SH-SY5Y (cell line): ENCODE results near the gene PGM1.

Experiments used
- GATA2 ChIP-seq: IDR thresholded peaks from 2 replicates; pipeline ENCODE4 v1.6.1; 2011; ENCODE audit warnings: mild to moderate bottlenecking, low read depth, low read length
- GATA3 ChIP-seq: IDR thresholded peaks from 2 replicates; pipeline ENCODE4 v1.6.1; 2011; ENCODE audit warnings: low read depth, mild to moderate bottlenecking, low read length, moderate library complexity

The PGM1 gene

GRCh38 chr1:63593303-63593885 lies at the start of gene PGM1:
Gene PGM1, plus strand, starts transcription at chr1:63593411. Its CDS starts 78 bp downstream, at chr1:63593489.
- TF ChIP-seq GATA3 = no peak
- no peak for TF ChIP-seq GATA2

GRCh38 chr1:63545780-63546179 lies 47.4 kb upstream of the PGM1 start:
- TF ChIP-seq GATA3 = no peak
- TF ChIP-seq GATA2 = no peak

- TF ChIP-seq GATA3 = no peak
- TF ChIP-seq GATA2 = no peak
Observed at GRCh38 chr1:63547621-63548294, 45.5 kb upstream of the PGM1 start.

- TF ChIP-seq GATA3 (no peak), GATA2 (no peak)
Observed at GRCh38 chr1:63548303-63548702, 44.9 kb upstream of the PGM1 start.

- TF ChIP-seq GATA3 (no peak), GATA2 (no peak)
Observed at GRCh38 chr1:63548877-63549276, 44.3 kb upstream of the PGM1 start.

- TF ChIP-seq GATA2 (no peak), GATA3 (no peak)
Observed at GRCh38 chr1:63555480-63555879, 37.7 kb upstream of the PGM1 start.

- no peak for TF ChIP-seq GATA2
- TF ChIP-seq GATA3 = no peak
Observed at GRCh38 chr1:63557365-63557987, 35.7 kb upstream of the PGM1 start.

- TF ChIP-seq GATA2 (no peak), GATA3 (no peak)
Observed at GRCh38 chr1:63559357-63559756, 33.9 kb upstream of the PGM1 start.

- TF ChIP-seq GATA2 (no peak), GATA3 (no peak)
Observed at GRCh38 chr1:63563745-63564144, 29.5 kb upstream of the PGM1 start.

- TF ChIP-seq GATA2 (no peak), GATA3 (no peak)
Observed at GRCh38 chr1:63569068-63569467, 24.1 kb upstream of the PGM1 start.

GRCh38 chr1:63569640-63570316 lies 23.4 kb upstream of the PGM1 start:
- TF ChIP-seq GATA2 (no peak), GATA3 (no peak)

GRCh38 chr1:63575340-63575826 lies 17.8 kb upstream of the PGM1 start:
- no peak for TF ChIP-seq GATA3
- TF ChIP-seq GATA2 = no peak

GRCh38 chr1:63590166-63590560 lies 3.0 kb upstream of the PGM1 start:
- TF ChIP-seq GATA2 (no peak), GATA3 (no peak)

GRCh38 chr1:63592536-63593302 lies 492 bp upstream of the PGM1 start:
- TF ChIP-seq GATA3 = no peak
- TF ChIP-seq GATA2 = no peak
